Thyroid gland (tissue), 4 donors: ENCODE results near the gene UFSP1.

Experiments used
- CTCF ChIP-seq, 6 experiments: fragments of 200-600 bp in 3 of 6; fragments of 450-650 bp in 3 of 6; sonication (generic) in 3 of 6; IDR thresholded peaks; one replicate each; pipeline ENCODE4 v1.5.1; 2016 to 2019; ENCODE audit warnings: antibody characterized with exemption in 6 of 6, mild to moderate bottlenecking in 2 of 6, inconsistent platforms in 1 of 6, moderate library complexity in 1 of 6
- POLR2A ChIP-seq, 2 donors: fragments of 450-650 bp; IDR thresholded peaks; one replicate each; pipeline ENCODE4 v1.6.1; 2017; ENCODE audit warnings: antibody characterized with exemption in 2 of 2, mild to moderate bottlenecking in 2 of 2, moderate library complexity in 1 of 2

- peak in 5 of 6 experiments; percentile 24 to 66 (median 57) for TF ChIP-seq CTCF (IDR thresholded peaks at IDR 0.05)
- peak; percentile 35 to 90 for TF ChIP-seq POLR2A (IDR thresholded peaks at IDR 0.05)
These were observed 14.7 kb downstream of the UFSP1 start, which contains the start of gene SRRT for GRCh38 chr7:100874577-100875355.
